Kidney glomerular epithelial cell (primary cell): ENCODE measurements around the gene PRR5.
A peak's percentile ranks its signal among the peaks of the same experiment; 100 is the strongest.
"Not testable (repeated sequence)": the region's sequence is repeated elsewhere in the genome, so short reads cannot be mapped to it uniquely, and the experiment has no call there.

ENCODE experiments used
- DNase-seq: peaks from one replicate; lab custom pipeline; 2025; lab: John Stamatoyannopoulos, UW

Gene PRR5, protein sequence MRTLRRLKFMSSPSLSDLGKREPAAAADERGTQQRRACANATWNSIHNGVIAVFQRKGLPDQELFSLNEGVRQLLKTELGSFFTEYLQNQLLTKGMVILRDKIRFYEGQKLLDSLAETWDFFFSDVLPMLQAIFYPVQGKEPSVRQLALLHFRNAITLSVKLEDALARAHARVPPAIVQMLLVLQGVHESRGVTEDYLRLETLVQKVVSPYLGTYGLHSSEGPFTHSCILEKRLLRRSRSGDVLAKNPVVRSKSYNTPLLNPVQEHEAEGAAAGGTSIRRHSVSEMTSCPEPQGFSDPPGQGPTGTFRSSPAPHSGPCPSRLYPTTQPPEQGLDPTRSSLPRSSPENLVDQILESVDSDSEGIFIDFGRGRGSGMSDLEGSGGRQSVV

DNA sequence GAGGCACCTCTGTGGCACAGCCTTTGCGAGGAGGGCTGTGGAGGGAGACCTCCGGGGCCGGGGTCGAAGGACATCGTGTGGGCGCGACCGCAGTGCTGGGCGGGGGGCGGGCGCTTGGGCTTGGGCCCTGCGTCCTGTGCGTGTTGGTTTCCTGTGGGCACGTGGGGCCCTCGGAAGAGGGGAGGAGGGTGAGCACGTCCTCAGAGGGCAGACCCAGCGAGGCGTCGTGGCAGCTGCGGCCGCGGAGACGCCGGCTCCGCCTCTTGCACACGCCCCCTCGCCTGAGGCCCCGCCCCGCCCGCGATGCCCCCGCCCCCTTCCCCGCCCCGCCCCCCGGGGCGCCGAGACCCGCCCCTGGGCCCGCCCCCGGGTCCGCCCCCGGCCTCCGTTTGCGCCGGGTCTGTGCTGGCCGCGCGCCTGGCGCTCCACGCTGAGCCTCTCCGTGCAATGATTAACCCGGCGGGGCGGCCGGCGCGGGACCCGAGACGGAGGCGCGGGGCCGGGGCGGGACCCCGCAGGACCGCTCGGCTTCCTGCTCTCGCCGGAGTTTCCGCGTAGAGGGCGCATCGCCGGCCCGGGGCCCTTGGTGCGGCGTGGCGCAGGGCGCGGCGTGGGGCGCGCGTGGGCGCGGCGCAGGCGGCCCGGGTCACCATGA, at the start of gene PRR5:
TSS of gene PRR5 (plus strand) at position 381 of the 655 bp plus-strand sequence. CDS start at position 652, 271 bp downstream.
- peak; percentile 52 for DNase-seq

DNA sequence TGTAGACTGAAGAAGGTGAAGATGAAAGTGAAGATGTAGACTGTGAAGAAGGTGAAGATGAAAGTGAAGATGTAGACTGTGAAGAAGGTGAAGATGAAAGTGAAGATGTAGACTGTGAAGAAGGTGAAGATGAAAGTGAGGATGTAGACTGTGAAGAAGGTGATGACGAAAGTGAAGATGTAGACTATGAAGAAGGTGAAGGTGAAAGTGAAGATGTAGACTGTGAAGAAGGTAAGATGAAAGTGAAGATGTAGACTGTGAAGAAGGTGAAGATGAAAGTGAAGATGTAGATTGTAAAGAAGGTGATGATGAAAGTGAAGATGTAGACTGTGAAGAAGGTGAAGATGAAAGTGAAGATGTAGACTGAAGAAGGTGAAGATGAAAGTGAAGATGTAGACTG, 49.1 kb upstream of the PRR5 start:
- DNase-seq, result not testable (repeated sequence)

DNA sequence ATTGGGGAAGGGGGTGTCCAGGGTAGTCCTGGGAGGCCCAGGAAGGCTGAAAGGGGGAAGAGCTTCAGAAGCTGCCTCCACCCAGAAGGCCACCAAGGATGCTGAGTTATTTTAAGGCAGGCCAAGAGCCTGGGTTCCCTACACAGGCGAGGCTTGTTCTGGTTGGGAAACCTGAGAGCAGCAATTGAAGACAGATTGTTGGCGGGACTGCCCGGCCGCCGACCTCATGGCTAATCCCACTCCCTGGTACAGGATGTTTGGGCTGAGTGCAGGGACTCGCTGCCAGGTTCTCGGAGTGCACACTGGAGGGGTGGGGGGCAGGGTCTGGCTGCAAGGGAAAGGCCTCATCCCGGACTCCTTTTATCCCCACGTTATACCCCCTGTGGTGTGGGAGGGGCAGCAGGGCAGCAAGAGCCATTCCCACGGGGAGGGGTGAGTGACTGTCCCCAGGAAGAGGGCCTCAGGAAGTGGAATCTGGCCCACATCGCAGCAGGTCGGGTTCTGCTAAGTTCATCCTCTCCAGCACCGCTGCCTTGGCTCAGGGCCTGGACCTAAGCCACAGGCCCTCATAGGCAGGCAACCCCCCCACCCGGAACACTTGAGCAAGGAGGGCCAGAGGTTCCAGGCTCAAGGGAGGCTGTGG, 43.6 kb upstream of the PRR5 start:
- DNase-seq, result no peak

DNA sequence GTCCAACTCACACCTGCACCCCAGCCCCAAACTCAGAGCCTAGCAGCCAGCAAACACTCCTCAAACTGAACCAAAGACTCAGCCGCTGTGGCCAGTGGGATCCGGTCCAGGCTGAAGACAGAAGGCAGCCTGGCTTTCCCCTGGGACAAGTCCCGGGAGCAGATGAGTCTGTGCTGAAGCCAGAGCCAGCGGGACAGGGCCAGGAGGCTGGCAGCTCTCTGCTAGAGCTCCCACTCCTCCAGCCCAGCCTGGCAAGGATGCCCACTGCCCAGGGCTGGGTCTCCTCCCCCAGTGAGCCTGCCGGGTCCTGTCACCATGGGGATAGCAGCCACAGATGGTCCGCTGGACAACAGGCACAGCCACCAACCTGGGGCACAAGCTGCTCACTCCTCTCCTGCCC, 42.9 kb upstream of the PRR5 start:
- no peak for DNase-seq

DNA sequence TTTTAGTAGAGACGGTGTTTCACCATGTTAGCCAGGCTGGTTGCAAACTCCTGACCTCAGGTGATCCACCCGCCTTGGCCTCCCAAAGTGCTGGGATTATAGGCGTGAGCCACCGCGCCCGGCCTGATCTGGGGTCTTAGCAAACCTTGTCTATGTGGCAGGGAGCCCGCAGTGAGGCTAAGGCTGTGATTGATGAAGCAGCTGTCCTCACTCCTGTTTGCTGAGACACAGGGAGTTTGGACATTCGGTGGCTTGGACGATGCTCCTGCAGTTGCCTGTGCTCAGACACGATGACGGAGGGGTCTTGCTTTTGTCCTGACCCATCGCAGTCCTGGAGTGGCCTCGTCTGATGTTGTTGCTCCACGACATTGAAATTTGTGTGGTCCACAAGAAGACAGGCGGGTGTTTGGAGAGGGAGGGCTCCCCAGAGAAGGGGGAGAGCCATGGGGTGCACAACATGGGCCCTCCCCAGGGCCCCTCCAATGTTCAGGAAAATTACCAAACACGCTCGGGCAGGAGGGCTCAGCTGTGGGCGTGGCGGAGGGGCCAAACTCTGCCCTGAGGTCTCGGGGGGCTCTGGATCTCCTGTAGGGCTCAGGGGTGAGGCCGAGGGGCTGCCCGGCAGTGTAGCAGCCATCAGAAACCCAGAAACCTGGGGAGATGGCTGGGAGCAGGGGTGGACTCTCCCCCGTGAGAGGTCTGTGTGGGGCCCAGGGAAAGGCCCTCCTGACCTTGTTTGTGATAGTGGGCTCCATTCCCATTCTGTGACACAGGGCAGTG, 41.8 kb upstream of the PRR5 start:
- no peak for DNase-seq

DNA sequence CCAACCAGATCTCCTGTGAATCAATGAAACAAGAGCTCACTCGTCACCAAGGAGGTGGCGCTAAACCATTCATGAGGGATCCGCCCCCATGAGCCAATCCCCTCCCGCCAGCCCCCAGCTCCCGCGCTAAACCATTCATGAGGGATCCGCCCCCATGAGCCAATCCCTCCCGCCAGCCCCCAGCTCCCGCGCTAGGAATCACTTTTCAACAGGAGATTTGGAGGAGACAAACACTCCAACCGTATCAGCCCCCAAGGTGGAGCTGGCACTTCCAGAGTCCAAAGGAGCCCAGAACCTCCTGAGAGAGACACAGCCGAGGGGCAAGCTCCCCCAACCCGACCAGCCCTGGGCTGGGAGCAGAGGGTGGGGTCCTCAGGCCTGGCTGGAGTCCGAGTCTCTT, 40.9 kb upstream of the PRR5 start:
- DNase-seq, result no peak

DNA sequence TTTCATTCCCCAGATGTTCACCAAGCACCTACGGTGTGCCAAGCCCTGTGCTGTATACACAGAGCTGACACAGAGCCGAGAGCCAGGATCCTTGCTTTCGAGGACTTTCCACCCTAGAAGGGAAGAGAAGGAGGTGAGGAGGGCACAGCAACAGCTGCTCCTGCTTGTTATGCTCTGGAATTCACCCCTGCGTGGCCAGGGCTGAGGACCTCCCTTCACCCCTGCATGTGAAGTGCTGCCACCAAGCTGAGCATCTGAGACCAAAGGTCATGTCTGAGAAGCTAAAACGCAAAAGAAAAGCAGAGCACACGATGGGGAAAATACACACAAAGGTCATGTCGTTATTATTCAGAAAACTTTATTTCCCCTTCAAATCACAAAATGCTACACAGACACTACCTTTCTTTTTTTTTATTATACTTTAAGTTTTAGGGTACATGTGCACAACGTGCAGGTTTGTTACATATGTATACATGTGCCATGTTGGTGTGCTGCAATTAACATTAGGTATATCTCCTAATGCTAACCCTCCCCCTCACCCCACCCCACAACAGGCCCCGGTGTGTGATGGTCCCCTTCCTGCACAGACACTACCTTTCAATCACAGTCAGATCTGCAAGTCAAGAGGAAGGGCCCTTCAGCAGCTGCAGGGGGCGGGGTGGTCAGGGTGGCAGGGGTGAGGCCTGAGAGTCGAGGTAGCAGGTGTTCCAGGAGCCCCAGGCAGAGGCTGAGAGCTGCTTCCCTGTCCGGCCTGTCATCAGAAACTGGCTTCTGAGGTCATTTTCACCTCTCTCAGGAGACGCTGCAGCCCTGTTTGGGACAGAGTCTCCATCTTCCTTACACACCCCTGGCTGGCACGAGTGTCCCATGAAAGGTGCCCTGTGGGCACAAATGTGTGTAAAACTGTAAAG, 40.1 kb upstream of the PRR5 start:
- DNase-seq, result no peak

DNA sequence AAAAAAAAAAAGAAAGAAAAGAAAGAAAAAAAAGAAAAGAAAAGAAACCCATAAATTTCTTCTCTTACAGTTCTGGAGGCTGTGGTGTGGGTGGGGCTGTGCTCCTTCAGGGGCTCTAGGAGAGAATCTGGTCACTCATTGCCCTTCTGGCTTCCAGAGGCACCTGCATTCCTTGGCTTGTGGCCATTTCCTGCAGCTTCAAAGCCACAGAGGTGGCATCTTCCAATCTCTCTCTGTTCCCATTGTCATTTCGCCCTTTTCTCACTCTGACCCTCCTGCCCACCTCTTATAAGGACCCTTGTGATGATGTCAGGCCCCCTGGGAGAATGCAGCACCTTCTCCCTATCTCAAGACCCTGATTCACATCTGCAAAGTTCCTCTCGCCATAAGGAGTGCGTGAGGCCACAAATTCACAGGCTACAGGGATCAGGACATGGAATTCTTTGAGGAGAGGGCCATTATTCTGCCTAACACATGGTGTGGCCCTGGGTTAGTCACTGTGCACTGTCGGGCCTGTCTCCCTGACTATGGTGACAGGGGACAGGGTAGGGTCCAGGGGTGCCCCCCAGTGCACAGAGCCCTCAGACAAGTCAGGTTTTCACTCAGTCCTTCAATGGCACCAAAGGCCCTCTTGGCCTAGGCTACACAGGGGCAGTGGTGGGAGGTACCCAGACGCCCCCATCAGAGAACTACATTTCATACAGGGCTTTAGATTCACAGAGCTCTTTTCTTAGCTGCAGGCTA, 38.6 kb upstream of the PRR5 start:
- no peak for DNase-seq

DNA sequence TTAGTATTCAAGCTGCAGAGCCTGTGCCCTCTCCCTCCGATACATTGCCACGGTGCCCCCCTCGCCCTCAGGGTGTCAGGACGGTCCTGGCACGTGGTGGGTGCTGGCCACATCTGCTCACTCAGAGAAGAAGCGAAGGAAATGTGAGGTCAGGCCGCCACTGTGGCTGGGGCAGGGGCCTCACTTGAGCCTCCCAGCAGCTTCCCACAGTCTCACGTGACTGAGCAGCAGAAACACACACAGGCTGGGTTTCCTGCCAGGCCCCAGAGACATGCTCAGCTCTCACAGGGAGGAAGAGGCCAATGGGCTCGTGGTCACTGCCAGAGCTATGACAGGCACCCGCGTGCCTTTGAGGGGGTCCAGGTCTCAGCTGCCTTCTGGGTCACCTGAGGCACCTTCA, 37.9 kb upstream of the PRR5 start:
- DNase-seq, result no peak

DNA sequence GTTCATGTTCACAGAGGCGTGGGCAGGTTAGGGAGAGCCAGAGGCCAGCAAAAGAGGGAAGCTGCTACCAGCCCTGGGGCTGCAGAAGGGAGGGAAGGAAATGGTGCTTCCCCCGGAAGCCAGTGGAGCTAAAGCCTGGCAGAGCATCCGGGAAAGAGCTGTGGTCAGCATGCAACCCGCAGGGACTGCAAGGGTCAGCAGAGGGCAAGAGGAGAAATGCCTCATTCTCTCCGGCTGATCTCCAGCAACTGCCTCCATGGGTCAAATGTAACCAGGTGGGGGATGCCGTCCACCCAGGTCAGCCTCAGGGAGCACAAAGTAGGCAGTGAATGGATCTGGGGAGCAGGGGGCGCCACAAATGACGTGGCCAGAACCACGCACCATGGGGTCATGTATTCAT, 36.9 kb upstream of the PRR5 start:
- DNase-seq, result no peak

DNA sequence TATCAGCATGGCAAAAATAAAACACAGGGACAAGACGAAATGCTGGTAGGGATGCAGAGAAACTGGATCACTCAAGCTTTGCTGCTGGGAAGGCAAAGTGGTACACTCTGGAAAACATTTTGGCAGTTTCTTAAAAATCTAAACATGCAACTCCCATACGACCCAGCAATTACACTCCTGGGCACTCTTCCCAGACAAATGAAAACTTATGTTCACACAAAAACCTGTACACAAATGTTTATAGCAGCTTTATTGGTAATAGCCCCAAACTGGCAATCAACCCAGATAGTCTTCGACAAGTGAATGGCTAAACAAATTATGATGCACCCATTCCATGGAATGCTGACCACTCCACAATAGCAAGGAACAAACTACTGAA, 35.8 kb upstream of the PRR5 start:
- no peak for DNase-seq

DNA sequence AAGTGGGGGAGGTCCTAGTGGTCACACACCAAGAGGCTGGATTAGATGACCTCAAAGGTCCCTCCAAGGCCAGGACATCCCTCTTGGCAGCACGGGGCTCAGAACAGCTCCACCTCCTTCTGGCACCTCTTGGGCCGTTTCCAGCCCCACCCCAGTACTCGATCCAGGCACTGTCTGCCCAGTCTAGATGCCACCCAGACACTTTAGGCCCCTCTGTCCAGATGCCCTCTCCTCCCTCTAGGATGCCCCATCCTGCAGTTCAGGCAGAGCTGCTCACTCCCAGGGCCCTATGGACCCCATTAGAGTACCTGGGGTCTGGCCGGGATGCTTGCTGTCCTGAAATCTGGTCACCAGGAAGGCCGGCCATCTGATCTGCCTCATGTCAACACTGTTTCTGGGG, 34.7 kb upstream of the PRR5 start:
- DNase-seq, result no peak

DNA sequence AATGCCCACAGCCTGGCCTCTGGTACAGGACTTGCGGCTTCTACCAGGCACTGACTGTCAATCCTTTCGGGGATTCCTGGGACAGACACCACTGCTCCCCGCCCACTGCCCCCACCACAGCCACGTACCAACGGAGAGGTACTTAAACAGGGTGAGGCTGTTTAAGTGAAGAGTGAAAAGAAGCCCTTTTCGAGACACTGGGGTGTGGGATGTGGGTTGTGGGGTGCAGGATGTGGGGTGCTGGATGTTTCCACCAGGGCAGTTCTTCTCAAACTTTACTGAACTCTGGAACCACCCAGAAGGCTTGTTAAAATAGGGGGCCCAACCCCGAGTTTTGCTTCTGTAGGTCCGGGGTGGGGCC, 34.2 kb upstream of the PRR5 start:
- no peak for DNase-seq

DNA sequence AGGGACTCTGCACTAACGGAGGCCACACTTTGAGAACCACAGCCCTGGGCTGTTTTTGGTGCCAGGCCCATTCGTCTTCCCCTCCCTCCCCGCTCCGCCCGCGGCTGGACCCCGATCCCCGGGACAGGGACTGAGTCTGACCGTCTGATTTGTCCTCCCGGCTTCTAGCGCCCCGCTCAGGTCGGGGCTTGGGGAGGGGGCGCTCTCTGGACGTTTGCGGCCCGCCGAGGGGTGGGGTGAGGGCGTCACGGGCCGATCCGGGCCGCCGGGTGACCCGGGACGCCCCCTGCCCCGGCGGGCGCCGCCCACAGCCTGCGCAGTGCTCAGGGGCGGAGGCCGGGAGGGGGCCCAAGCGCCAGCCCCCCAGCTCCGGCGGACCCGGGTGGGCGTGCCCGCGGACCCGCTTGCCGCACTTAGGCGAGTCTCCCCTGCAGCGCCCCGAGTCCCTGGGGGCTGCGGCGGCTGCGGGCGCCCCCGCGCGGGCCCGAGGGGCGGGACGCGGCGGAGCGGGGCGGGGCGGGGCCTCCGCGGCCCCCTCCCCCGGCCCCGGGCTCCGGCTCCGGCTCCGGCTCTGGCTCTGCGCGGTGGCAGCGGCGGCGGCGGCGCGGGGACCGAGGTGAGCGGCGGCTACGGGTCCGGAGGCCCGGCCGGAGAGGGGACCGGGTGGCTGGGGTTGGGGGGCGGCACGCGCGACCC, 33.7 kb upstream of the PRR5 start:
- DNase-seq, result no peak

DNA sequence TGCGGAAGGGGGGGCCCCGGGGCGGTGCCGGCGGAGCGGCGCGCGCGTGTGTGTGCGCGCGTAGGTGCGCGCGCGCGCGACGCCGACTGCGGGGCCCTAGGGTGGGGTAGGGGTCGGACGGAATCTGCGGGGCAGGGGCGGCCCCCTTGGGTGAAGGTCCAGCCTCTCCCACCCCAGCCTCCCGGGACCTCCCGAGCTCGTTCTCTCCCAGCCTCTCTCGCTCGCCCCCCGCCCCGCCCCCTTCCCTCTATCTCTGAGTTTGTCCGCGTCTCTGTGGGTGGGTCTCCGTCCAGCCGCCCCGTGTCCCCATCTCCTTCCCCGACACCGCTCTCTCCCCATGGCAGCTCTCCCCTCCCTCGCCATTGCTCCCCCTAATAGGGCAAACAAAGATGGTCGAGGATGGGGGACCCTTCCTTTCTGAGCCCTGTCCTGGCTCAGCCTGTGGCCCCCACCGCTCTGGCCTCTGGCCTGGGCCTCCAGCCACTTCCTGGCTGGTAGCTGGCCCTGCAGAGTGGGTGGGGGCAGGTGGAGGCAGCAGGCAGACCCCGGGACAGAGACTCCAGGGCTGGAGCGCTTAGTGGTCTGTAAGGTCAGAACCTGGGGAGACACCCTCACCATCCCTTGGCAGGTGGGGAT, 33.0 kb upstream of the PRR5 start:
- no peak for DNase-seq

DNA sequence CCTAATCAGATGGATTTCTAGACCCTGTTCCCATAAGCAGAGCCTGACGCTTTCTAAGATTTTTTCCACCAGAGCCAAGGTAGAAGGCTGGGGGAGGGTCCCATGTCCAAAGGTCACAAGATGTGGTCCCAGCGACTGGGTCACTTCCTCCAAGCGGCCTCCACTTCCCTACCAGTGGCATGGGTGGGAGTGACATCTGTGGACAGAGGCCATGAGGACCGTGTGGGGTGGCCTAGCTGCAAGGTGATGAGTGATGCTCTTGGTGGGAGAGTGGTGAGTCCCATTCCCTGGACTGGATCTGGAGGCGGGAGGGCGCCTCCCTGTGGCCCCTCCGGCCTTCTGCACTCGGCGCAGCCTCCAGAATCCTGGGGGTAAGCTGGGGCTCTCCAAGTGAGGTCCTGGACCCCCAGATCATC, 32.4 kb upstream of the PRR5 start:
- DNase-seq, result no peak

DNA sequence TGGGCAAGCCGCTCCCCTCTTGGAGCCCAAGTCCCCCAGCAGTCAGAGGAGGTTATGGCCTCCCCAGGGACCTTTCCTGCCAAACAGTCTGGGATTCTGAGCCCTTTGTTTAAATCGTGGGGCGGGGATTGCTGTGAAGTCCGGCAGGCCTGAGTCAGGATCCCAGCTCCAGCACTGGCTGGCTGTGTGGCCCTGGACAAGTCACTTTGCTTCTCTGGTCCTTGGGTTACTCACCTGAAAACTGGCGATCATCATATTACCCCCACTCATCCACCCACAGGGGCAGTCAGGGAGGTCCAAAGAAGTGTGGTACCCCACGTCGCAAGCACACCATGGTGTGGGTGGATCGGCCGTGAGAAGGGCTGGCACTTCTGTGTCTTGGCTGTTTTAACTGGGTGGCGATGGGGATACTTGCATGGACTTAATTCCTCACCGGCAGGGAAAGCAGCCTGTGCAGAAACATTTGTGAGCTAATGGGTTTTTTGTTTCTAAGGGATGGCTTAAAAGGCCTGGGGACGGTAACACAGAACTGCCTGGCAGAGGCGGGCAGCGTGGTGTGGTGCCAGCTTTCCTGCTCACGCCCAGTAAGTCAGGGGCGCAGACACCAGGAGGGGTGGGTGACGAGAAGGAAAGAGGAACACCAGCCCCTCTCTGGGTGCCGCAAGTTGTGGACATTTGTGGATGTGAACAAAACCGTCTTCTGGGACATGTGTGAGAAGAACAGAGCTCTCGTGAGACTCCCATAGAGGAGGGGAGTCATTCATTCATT, 31.6 kb upstream of the PRR5 start:
- no peak for DNase-seq

DNA sequence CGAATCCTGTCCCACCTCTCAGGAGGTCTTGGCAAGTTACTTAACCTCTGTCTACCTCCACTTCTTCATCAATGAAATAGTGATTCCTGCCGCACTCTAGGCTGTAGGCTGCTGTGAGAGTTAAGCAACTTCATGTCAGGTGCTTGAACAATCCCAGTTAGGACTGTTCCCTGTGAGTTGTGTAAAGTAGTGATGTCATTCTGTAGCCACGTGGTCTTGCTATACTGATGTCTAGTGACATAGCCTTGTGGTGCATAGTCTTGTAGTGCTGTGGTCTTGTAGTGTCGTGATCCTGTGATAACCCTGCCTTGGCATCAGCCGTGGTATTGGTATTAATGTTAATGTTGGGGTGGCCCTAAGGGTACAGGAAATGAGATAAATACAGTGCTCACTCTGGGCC, 30.3 kb upstream of the PRR5 start:
- no peak for DNase-seq

DNA sequence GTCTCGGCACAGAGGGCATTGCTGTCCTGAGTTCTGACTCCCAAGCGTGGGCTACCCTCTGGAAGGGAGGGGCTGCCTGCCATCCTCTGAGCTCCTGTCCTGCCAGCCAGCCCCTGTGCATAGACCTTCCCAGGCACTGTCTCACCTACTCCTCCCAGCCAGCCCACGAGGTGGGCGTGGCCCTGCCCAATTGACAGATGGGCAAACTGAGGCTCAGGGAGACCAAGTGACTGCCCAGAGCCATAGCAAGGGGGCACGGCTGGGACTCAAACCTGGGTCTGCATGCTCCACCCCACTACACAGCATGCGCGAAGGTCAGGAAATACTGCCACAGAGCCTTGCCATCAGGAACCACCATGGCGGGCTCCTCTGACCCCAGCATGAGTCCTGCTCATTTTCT, 29.4 kb upstream of the PRR5 start:
- DNase-seq, result no peak
